GM19463 (cell line): Measurements from ENCODE around the gene CNIH4.
"Not testable (repeated sequence)": the region's sequence is repeated elsewhere in the genome, so short reads cannot be mapped to it uniquely, and the experiment has no call there.

Source experiments
- ATAC-seq: cut with Tn5 transposase; IDR thresholded peaks from one replicate; pipeline ENCODE4 v1.9.1; 2021; ENCODE audit warnings: mild to moderate bottlenecking, moderate library complexity; ENCODE audit not compliant: unreplicated experiment

The CNIH4 gene

DNA sequence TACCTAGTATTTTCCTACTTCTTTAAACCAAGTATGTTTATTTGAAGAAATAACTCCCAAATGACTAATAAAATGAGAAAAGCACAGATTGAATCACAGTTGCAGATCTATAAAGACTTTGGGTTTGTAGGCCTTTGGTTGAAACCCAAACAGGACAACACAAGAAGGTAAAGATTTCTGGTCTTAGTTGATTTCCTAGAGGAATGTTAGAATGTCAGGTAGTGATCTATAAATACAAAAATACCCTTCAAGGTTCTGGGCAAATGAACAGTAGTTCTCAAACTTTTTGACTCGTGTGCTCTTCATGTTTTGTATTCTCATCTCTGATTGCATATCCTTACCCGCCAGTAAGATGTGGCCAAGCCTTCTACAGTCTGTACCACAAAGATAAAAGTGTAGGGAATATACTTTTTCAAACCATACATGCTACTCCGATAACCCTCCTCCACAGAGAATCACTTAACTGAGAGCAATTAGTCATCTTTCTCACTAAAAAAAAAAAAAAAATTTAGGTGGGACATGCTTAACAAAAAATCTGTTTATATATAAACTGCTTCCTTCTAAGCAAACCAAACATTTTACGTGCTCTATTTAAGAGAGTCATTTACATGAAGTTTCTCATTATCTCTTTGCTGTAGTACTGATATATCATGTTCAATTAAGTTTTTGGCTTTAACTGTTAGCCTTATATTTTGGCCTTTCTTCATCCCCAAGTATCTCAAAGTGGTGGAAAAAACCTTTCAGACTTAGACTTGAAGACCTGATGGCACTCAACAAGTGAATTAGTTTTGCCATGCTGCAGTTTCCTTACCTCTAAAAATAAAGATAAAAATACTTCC lies 36.0 kb downstream of the CNIH4 start:
- ATAC-seq: no peak

DNA sequence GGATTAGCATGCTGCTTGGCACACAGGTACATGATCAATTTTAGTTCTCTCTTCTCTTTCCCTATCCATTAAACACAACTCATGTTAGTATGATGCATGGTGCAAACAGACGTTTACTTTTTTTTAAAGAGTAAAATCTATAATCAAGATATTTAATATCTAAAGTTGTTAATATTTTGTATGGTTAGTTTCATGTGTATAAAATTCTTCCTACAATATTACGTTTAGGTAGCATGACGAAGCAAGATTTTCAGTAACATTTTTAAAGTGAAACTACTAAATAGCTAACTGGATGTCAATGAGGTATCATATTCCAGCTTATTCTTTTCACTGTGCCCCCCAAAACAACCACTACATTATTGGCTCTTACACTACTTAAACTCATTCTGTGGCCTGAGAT lies 36.6 kb downstream of the CNIH4 start:
- no peak for ATAC-seq

DNA sequence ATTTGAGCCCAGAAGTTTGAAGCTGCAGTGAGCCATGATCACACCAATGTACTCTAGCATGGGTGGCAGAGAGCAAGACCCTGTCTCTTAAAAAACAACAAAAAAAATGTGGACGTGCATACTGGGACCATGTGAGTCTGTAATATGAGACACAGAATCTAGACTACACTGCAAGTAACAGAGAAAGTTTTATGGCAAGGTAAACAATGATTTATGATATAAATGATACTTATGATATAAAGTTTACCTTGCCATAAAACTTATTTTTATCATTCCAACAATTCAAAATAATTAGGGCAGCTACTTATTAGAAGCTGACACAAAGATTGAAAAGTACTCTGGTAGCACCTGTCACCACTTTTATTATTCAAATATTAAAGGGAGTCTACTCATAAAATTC lies 43.2 kb downstream of the CNIH4 start:
- no peak for ATAC-seq

DNA sequence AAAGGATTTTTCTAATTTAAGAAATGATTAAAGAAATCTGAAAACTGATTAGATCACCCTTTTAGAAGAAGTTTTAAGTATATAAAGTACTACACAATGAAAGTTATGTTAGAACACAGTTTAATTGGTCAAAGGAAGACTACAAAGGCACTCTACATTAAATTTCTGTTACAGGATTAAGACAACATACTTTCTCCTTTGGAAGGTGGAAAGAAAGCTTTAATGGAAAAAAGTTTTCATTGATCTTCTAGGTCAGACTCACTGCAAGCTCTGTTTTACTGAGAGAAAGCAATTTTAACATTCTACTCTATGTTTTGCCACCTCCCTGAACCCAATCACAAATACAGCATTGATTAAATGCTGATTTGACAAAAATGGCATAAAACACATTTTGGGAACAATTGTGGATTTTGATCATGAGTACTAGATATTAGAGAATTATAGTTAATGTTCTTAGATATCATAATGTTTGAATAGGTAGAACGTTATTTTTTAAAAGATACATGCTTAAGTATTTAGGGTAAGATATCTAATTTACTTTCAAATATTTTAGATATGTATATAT lies 45.9 kb downstream of the CNIH4 start:
- no peak for ATAC-seq

DNA sequence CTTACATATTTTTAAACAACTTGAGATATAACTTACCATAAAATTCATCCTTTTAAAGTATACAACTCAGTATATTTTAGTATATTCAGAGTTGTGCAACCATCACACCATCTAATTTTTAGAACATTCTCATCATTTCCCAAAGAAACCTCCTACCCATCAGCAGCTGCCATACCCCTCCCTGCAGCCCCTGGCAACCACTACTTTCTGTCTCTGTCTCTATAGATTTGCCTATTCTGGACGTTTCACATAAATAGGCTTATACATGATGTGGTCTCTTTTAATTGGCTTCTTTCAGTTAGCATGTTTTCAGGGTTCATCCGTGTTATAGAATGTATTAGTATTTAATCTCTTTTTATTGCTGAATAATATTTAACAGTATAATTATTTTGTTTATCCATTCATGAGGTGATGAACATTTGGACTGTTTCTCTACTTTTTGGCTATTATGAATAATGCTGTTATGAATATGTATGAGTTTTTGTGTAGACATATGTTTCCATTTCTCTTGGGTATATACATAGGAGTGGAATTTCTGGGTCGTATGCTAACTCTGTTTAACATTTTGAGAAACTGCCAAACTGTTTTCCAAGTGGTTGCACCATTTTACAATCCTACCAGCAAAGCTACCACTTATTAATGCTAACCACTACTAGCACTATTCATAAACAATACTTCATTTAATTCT lies 48.4 kb downstream of the CNIH4 start:
- ATAC-seq: no peak

DNA sequence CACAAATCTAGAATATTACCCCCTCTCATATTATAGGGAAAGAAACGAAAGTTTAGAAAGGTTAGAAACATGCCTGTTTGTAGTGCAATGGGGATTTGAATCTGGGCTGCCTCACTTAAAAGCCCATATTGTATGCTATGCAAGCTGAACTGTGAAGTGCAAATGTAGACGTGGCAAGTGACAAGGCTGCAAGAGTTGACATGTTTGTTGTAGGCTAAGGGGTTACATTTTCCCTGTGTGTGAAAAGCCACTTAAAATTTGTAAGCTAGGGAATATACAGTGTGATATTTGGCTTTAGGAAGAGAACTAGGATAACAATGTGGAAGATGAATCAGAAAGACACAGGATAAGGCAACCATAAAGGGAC lies 48.9 kb downstream of the CNIH4 start:
- no peak for ATAC-seq

DNA sequence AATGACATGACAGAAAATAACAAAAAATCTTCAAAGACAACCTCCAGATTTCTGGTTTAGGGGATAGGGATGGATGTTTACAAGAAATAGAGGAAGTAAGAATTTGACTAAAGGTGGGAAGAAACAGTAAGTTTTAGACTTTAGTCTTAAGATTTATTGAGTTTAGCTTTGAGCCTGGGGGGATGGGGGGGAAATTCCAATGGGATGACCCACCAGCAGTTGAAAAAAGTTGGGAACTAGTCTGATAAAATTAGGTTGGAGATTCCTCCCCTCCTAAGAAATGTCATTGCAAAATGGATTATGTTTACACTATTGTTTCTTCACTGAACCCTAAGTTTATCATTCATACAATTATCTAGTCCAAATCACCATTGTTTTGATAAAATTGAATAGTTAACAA lies 49.5 kb downstream of the CNIH4 start:
- ATAC-seq: no peak

DNA sequence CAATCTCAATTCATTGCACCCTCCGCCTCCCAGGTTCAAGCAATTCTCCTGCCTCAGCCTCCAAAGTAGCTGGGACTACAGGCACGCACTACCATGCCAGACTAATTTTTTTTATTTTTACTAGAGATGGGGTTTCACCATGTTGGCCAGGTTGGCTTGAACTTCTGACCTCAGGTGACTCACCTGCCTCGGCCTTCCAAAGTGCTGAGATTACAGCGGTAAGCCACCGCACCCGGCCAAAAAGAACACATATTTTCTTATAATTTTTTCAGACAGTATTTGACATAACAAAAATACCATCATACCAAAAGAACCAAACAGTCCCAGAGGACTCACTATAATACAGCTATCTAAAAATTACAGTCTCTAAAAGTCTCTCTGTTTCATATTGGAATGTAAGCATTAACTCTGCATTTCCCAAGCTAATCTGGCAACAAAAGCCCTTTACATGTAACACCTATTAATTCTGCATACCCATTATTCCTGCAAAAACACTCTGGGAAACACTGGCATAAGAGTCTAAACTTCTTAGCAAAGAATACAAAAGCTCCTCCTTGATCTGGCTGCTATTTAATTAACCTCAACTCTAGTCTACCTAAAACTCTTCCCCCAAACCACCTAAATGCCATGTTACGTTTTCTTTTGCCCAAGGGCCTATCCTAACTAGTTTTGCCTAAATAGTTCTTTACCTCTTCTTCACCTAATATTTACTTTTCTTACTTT lies 51.1 kb downstream of the CNIH4 start:
- no peak for ATAC-seq

DNA sequence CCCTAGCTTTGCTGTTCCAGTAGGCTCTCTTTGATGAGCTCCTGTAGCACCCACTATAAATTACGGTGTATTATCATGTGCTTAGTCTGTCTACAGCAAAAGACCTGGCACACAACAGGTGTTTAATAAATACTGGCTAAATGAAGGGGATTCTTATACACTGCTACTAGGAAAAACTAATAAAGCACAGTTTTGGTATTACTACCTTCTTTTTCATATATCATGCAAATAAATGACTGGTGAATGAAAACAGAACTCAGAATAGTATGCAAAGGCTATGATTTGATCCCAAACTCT lies 51.6 kb downstream of the CNIH4 start:
- ATAC-seq: no peak

DNA sequence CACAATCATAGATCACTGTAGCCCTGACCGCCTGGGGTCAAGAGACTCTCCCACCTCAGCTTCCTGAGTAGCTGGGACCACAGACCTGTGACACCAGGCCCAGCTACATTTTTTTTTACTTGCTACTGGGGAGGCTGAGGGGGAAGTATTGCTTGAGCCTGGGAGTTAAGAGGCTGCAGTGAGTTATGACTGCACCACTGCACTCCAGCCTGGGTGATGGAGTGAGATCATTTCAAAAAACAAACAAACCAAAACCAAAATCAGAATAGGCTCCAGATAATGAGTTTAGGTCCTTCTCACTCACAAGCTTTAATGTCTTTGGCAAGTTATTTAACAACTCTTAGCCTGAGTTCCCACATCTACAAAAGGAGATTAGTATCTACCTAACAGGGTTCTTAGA lies 55.1 kb downstream of the CNIH4 start:
- no peak for ATAC-seq

DNA sequence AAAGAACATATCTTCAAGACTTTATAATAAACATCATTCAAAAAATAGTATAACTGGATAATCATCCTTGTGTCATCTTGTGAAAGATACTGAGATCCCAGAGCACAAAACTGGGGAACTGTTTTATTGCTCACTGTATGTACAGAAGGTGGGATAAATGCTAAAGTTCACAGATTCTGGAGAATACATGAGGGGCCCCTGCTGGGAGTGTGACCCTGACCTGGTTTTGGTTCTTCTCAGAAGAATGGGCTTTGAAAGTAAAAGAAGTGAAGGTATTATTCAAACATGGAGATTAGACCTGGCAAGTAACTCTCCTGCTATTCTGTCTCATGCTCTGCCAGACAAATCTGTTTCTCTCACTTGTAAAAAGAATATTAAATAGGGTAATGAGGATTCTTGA lies 63.4 kb downstream of the CNIH4 start:
- ATAC-seq: no peak

DNA sequence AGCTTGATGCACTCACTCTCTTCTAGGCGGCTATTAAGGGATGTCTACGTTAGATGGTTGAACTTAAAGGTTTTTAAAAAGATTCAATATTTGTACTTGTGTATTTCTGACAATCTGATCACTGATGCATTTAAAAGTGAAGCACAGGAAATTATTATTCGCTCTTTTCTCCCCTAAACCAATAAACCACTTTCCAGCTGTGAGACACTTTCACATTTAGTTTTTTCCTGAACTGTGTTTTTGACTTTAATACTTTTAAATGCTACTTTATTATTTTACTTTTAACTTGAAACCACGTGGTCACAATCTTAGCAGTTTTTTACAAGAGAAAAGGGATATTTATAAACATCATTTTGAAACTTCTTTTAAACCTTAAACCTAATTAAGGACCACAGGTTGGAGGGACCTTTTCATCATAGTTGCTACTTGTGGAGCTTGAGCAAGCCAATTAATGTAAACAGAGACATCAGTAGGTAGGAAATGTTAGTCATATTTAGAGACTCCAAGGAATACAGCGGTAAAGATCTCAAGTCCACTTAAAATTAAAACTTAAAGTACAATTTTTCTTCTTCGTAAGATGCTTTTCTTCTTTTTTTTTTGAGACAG lies 68.7 kb downstream of the CNIH4 start:
- ATAC-seq: no peak

DNA sequence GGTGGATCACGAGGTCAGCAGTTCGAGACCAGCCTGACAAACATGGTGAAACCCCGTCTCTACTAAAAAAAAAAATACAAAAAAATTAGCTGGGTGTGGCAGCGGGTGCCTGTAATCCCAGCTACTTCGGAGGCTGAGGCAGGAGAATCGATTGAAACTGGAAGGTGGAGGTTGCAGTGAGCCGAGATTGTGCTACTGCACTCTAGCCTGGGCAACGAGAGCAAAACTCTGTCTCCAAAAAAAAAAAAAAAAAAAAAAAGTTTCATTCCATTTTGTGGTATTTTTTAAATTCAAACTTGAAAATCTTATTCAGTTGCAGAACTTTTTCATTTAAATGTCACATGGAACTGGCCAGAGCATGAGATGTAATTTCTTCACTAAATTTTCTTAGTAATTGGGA lies 70.2 kb downstream of the CNIH4 start:
- not testable (repeated sequence) for ATAC-seq

DNA sequence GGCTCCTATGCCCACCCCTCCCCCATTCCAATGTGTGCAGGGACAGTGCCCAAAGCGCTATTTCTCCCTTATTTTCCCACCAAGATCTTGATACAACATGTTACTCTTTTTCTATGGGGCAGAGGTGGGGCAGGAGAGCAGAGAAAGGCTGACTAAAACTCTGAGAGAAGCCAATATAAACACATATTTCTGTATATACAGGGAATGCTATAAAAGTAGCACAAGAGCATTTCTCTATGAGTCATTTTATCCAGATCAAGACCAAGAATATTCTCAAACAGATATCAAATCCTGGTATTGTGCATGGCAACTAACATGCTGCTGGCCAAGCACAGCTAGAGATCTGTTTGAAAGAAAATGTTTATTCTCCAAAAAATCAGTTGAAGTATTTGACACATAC lies 70.7 kb downstream of the CNIH4 start:
- no peak for ATAC-seq

DNA sequence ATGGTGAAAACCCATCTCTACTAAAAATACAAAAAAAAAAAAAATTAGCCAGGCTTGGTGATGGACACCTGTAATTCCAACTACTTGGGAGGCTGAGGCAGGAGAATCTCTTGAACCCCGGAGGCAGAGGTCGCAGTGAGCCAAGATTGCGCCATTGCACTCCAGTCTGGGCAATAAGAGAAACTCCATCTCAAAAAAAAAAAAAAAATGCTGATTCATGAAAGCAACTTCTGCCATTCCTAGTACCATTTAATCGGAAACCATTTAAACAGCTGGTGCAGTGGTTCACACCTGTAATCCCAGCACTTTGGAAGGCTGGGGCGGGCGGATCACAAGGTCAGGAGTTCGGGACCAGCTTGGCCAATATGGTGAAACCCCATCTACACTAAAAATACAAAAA lies 72.0 kb downstream of the CNIH4 start:
- ATAC-seq: not testable (repeated sequence)
